Measurements from ENCODE around the gene RNASEH2B. TPM values are rescaled to one million over a fixed set of nuclear protein-coding genes. Genes with fewer than 3 reads are reported as not detected.

Gene RNASEH2B
- total RNA-seq, 1 donor from 2014 or later = 42.5 TPM

- intact Hi-C loops (cut with DNase I) = no loop called here
- DNase-seq = no peak
- no peak for ATAC-seq (ENCODE audit: poor library complexity)
Measured at GRCh38 chr13:51005566-51005965, 96.0 kb downstream of the RNASEH2B start.

Other genes starting within 250 kb of the RNASEH2B start
- 0.08 TPM for gene DLEU7, start 66.1 kb upstream of the RNASEH2B start, total RNA-seq
- not detected for gene C13orf42, start 201.5 kb downstream of the RNASEH2B start, total RNA-seq